Left lung (tissue), 10 donors: ENCODE data around the gene SVIL. TPM values are rescaled to one million over a fixed set of nuclear protein-coding genes. Genes with fewer than 3 reads are reported as not detected.
A peak's percentile ranks its signal among the peaks of the same experiment; 100 is the strongest.

Experiments
- ATAC-seq: fragments of 200-7000 bp; cut with Tn5 transposase; one replicate; pipeline ENCODE4 v1.9.1; 2020; ENCODE audit warnings: moderate library complexity
- DNase-seq, 4 donors: peaks; one replicate each; pipeline ENCODE4 v3.0.0-alpha.2; 2013 to 2020
- H3K27ac ChIP-seq, 2 donors: fragments of 200-600 bp; sonication (generic) in 1 of 2; one replicate each; pipeline versions ENCODE4 v1.5.0 to v1.8.0; 2020 to 2021
- H3K27me3 ChIP-seq, 2 donors: fragments of 200-600 bp; sonication (generic) in 1 of 2; one replicate each; pipeline versions ENCODE4 v1.5.0 to v1.8.0; 2020 to 2021
- H3K36me3 ChIP-seq, 2 donors: fragments of 200-600 bp; sonication (generic) in 1 of 2; one replicate each; pipeline versions ENCODE4 v1.5.0 to v1.8.0; 2020 to 2021
- H3K4me1 ChIP-seq, 2 donors: fragments of 200-600 bp; one replicate each; pipeline ENCODE4 v1.8.0; 2021
- H3K4me3 ChIP-seq, 2 donors: fragments of 200-600 bp; sonication (generic) in 1 of 2; one replicate each; pipeline versions ENCODE4 v1.5.0 to v1.8.0; 2020 to 2021; ENCODE audit warnings: mild to moderate bottlenecking in 1 of 2
- H3K9me3 ChIP-seq, 2 donors: fragments of 200-600 bp; sonication (generic) in 1 of 2; one replicate each; pipeline versions ENCODE4 v1.5.0 to v1.8.0; 2020 to 2021
- CTCF ChIP-seq, 2 donors: fragments of 200-600 bp; sonication (generic) in 1 of 2; IDR thresholded peaks; one replicate each; pipeline versions ENCODE4 v1.5.0 to v1.8.0; 2021; ENCODE audit warnings: antibody characterized with exemption in 2 of 2
- intact Hi-C, 2 donors: fragments of 100-400 bp; cut with DNase I; formaldehyde crosslinking; loops; one replicate each; pipeline versions ENCODE4 v1.11.2 to v1.14.2; 2022
- polyA plus RNA-seq, 6 donors: library from polyadenylated mRNA; unstranded; fragments of 120-200 nt; gene quantifications; one replicate each; pipeline ENCODE4 v1.2.1, GENCODE V29; 2013; ENCODE audit not compliant: insufficient read length in 6 of 6
- total RNA-seq, 2 donors: library from RNA; stranded (reverse); fragmentation: NEBNext Ultra II Directional; extraction: Animal tissue kit (Norgen Biotek cat#: 25700); gene quantifications; one replicate each; pipeline ENCODE4 v1.2.1, GENCODE V29; 2021
- donor health status: DM: no; HTN: yes; CAD: no.
- donor health status: DM: no; HTN: no; CAD: no.

The SVIL gene
- total and polyA plus RNA-seq, 8 donors = 49.3 to 103 (median 54.9) TPM

- Histone ChIP-seq H3K4me1 (no peaks in the 10 kb centered on the region), H3K9me3 (no peaks in the 10 kb centered on the region), H3K4me3 (no peak overlapping the region), H3K27ac (no peak overlapping the region), H3K36me3 (peaks cover 0 to 87% of the 10 kb centered on the region in 2 donors), H3K27me3 (no peaks in the 10 kb centered on the region)
- TF ChIP-seq CTCF (IDR thresholded peaks at IDR 0.05) = no peak
- intact Hi-C loops = no loop called here
- DNase-seq (no peak), ATAC-seq (no peak)
Observed at GRCh38 chr10:29479081-29479925, 155.5 kb downstream of the SVIL start.

- no peaks in the 10 kb centered on the region for H3K27me3 ChIP-seq
- no peaks in the 10 kb centered on the region for H3K9me3 ChIP-seq
- ATAC-seq (no peak), DNase-seq (no peak)
- TF ChIP-seq CTCF (IDR thresholded peaks at IDR 0.05) = no peak
- peaks cover 0 to 89% of the 10 kb centered on the region in 2 donors for H3K36me3 ChIP-seq
- H3K4me1 ChIP-seq = peaks cover 0 to 2% of the 10 kb centered on the region in 2 donors
- intact Hi-C loops = no loop called here
- no peak overlapping the region for H3K27ac ChIP-seq
- no peak overlapping the region for H3K4me3 ChIP-seq
Observed at GRCh38 chr10:29473406-29474100, 161.2 kb downstream of the SVIL start.

GRCh38 chr10:29473087-29473356 is 161.7 kb downstream of the SVIL start:
- no peaks in the 10 kb centered on the region for H3K27me3 ChIP-seq
- no peak for TF ChIP-seq CTCF (IDR thresholded peaks at IDR 0.05)
- H3K27ac ChIP-seq = no peak overlapping the region
- intact Hi-C loops = no loop called here
- H3K4me3 ChIP-seq = no peak overlapping the region
- H3K36me3 ChIP-seq = peaks cover 0 to 89% of the 10 kb centered on the region in 2 donors
- H3K4me1 ChIP-seq = peaks cover 0 to 2% of the 10 kb centered on the region in 2 donors
- no peak for DNase-seq
- H3K9me3 ChIP-seq = no peaks in the 10 kb centered on the region
- ATAC-seq = peak; percentile 9

- Histone ChIP-seq H3K4me3 (no peak overlapping the region), H3K9me3 (no peaks in the 10 kb centered on the region), H3K4me1 (peaks cover 0 to 2% of the 10 kb centered on the region in 2 donors), H3K27ac (no peak overlapping the region), H3K36me3 (peaks cover 0 to 89% of the 10 kb centered on the region in 2 donors), H3K27me3 (no peaks in the 10 kb centered on the region)
- DNase-seq (no peak), ATAC-seq (no peak)
- no peak for TF ChIP-seq CTCF (IDR thresholded peaks at IDR 0.05)
- intact Hi-C loops = no loop called here
Observed at GRCh38 chr10:29472301-29473086, 162.3 kb downstream of the SVIL start.

- no peaks in the 10 kb centered on the region for H3K9me3 ChIP-seq
- peaks cover 0 to 2% of the 10 kb centered on the region in 2 donors for H3K4me1 ChIP-seq
- TF ChIP-seq CTCF (IDR thresholded peaks at IDR 0.05) = no peak
- intact Hi-C loops = no loop called here
- H3K36me3 ChIP-seq = peaks cover 0 to 89% of the 10 kb centered on the region in 2 donors
- no peak for DNase-seq
- ATAC-seq = no peak
- no peaks in the 10 kb centered on the region for H3K27me3 ChIP-seq
- no peak overlapping the region for H3K4me3 ChIP-seq
- H3K27ac ChIP-seq = no peak overlapping the region
Observed at GRCh38 chr10:29471544-29471859, 163.3 kb downstream of the SVIL start.
